GM12873 (cell line): ENCODE data around the gene YARS2.

ENCODE experiments used
- CTCF ChIP-seq: IDR thresholded peaks from 2 replicates; pipeline ENCODE4 v1.5.1; 2012; ENCODE audit warnings: low read depth, mild to moderate bottlenecking, moderate library complexity, low read length, control low read depth; ENCODE audit not compliant: insufficient read depth; ENCODE audit errors: missing control alignments

Gene YARS2

GRCh38 chr12:32734952-32735351, 20.7 kb downstream of the YARS2 start:
- TF ChIP-seq CTCF, result no peak

- TF ChIP-seq CTCF, result no peak
Measured at GRCh38 chr12:32727237-32727636, 28.5 kb downstream of the YARS2 start.

- no peak for TF ChIP-seq CTCF
Measured at GRCh38 chr12:32726286-32726685, 29.4 kb downstream of the YARS2 start.

- TF ChIP-seq CTCF, result no peak
Measured at GRCh38 chr12:32718926-32719325, 36.8 kb downstream of the YARS2 start.

GRCh38 chr12:32714772-32715171, 40.9 kb downstream of the YARS2 start:
- TF ChIP-seq CTCF, result no peak

GRCh38 chr12:32708926-32709325, 46.8 kb downstream of the YARS2 start:
- TF ChIP-seq CTCF, result no peak

- no peak for TF ChIP-seq CTCF
Measured at GRCh38 chr12:32706335-32707024, 49.2 kb downstream of the YARS2 start.

GRCh38 chr12:32705783-32706182, 49.9 kb downstream of the YARS2 start:
- TF ChIP-seq CTCF, result no peak
